ENCODE results near the gene FBXW7. TPM values are rescaled to one million over a fixed set of nuclear protein-coding genes. Genes with fewer than 3 reads are reported as not detected.

Gene FBXW7
- polyA plus RNA-seq, 1 donor from 2014 or later, result 55.7 TPM

DNA sequence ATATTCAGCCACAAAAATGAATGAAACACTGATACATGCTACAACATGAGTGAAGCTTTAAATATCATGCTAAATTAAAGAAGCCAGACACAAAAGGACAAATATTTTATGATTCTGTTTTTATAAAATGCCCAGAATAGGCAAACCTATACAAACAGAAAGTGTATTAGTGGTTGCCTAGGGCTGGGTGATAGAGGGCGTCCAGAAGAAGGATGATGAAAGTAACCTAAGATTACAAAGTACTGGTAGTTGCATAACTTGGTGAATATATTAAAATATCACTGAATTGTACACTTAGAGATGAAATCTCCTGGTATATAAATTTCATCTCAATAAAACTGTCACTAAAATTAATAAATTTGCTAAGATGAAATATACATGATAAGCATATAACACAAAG is 67.5 kb downstream of the FBXW7 start:
- Histone ChIP-seq H3K27me3 (ENCODE audit: insufficient read depth, low read depth, low read length) (no peaks in the 10 kb centered on the region), H2AFZ (ENCODE audit: low read depth, low read length) (no peak overlapping the region), H3K79me2 (replicated peaks; ENCODE audit: insufficient read depth, low read length) (no peaks in the 10 kb centered on the region), H4K20me1 (ENCODE audit: insufficient read depth) (no peaks in the 10 kb centered on the region), H3F3A (ENCODE audit: insufficient read depth, low read length, poor library complexity, severe bottlenecking) (no peaks in the 10 kb centered on the region), H3K9me2 (ENCODE audit: insufficient read depth, low read length) (no peaks in the 10 kb centered on the region), H3K4me2 (ENCODE audit: low read length) (no peak overlapping the region), H3K9me3 (ENCODE audit: low read length) (no peaks in the 10 kb centered on the region), H3K36me3 (ENCODE audit: insufficient read depth, low read length) (no peaks in the 10 kb centered on the region), H3K27ac (ENCODE audit: low read length) (no peak overlapping the region), H3K4me3 (ENCODE audit: low read length) (no peak overlapping the region), H3K9ac (ENCODE audit: low read length) (no peak overlapping the region)
- TF ChIP-seq MXI1 (conservative IDR thresholded peaks at IDR 0.05; ENCODE audit: poor library complexity, severe bottlenecking) (no peak), POLR2AphosphoS5 (IDR thresholded peaks at IDR 0.05) (no peak), EZH2 (IDR thresholded peaks at IDR 0.05; ENCODE audit: borderline replicate concordance, insufficient read depth, low read length, poor library complexity, severe bottlenecking) (no peak), SMC3 (conservative IDR thresholded peaks at IDR 0.05; ENCODE audit: poor library complexity) (no peak), RAD21 (conservative IDR thresholded peaks at IDR 0.05) (no peak), TAF1 (IDR thresholded peaks at IDR 0.05; ENCODE audit: low read depth) (no peak), EP300 (conservative IDR thresholded peaks at IDR 0.05; ENCODE audit: poor library complexity, severe bottlenecking) (no peak)
- TF ChIP-seq, protein P1, sequence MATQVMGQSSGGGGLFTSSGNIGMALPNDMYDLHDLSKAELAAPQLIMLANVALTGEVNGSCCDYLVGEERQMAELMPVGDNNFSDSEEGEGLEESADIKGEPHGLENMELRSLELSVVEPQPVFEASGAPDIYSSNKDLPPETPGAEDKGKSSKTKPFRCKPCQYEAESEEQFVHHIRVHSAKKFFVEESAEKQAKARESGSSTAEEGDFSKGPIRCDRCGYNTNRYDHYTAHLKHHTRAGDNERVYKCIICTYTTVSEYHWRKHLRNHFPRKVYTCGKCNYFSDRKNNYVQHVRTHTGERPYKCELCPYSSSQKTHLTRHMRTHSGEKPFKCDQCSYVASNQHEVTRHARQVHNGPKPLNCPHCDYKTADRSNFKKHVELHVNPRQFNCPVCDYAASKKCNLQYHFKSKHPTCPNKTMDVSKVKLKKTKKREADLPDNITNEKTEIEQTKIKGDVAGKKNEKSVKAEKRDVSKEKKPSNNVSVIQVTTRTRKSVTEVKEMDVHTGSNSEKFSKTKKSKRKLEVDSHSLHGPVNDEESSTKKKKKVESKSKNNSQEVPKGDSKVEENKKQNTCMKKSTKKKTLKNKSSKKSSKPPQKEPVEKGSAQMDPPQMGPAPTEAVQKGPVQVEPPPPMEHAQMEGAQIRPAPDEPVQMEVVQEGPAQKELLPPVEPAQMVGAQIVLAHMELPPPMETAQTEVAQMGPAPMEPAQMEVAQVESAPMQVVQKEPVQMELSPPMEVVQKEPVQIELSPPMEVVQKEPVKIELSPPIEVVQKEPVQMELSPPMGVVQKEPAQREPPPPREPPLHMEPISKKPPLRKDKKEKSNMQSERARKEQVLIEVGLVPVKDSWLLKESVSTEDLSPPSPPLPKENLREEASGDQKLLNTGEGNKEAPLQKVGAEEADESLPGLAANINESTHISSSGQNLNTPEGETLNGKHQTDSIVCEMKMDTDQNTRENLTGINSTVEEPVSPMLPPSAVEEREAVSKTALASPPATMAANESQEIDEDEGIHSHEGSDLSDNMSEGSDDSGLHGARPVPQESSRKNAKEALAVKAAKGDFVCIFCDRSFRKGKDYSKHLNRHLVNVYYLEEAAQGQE (IDR thresholded peaks at IDR 0.05; ENCODE audit: borderline replicate concordance), result no peak
- TF ChIP-seq, protein P2, sequence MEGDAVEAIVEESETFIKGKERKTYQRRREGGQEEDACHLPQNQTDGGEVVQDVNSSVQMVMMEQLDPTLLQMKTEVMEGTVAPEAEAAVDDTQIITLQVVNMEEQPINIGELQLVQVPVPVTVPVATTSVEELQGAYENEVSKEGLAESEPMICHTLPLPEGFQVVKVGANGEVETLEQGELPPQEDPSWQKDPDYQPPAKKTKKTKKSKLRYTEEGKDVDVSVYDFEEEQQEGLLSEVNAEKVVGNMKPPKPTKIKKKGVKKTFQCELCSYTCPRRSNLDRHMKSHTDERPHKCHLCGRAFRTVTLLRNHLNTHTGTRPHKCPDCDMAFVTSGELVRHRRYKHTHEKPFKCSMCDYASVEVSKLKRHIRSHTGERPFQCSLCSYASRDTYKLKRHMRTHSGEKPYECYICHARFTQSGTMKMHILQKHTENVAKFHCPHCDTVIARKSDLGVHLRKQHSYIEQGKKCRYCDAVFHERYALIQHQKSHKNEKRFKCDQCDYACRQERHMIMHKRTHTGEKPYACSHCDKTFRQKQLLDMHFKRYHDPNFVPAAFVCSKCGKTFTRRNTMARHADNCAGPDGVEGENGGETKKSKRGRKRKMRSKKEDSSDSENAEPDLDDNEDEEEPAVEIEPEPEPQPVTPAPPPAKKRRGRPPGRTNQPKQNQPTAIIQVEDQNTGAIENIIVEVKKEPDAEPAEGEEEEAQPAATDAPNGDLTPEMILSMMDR (IDR thresholded peaks at IDR 0.05; ENCODE audit: poor library complexity, severe bottlenecking), result no peak

DNA sequence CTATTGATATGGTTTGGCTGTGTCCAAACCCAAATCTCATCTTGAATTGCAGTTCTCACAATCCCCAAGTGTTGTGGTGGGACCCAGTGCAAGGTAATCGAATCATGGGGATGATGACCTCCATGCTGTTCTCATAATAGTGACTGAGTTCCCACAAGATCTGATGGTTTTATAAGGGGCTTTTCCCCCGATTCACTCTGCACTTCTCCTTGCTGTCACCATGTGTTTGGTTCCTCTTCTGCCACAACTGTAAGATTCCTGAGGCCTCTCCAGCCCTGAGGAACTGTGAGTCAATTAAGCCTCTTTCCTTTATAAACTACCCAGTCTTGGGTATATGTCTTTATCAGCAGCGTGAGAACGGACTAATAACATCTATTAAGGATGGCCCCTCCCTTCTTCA is 68.8 kb downstream of the FBXW7 start:
- no peaks in the 10 kb centered on the region for H3K36me3 ChIP-seq (ENCODE audit: insufficient read depth, low read length)
- TF ChIP-seq RAD21 (conservative IDR thresholded peaks at IDR 0.05) (no peak), MXI1 (conservative IDR thresholded peaks at IDR 0.05; ENCODE audit: poor library complexity, severe bottlenecking) (no peak), SMC3 (conservative IDR thresholded peaks at IDR 0.05; ENCODE audit: poor library complexity) (no peak), EP300 (conservative IDR thresholded peaks at IDR 0.05; ENCODE audit: poor library complexity, severe bottlenecking) (no peak), TAF1 (IDR thresholded peaks at IDR 0.05; ENCODE audit: low read depth) (no peak), POLR2AphosphoS5 (IDR thresholded peaks at IDR 0.05) (no peak), EZH2 (IDR thresholded peaks at IDR 0.05; ENCODE audit: borderline replicate concordance, insufficient read depth, low read length, poor library complexity, severe bottlenecking) (no peak)
- TF ChIP-seq, protein P1 (IDR thresholded peaks at IDR 0.05; ENCODE audit: borderline replicate concordance), result no peak
- TF ChIP-seq, protein P2 (IDR thresholded peaks at IDR 0.05; ENCODE audit: poor library complexity, severe bottlenecking), result no peak
- H4K20me1 ChIP-seq (ENCODE audit: insufficient read depth), result no peaks in the 10 kb centered on the region
- H3K79me2 ChIP-seq (replicated peaks; ENCODE audit: insufficient read depth, low read length), result no peaks in the 10 kb centered on the region
- H3K9ac ChIP-seq (ENCODE audit: low read length), result no peak overlapping the region
- no peak overlapping the region for H3K4me3 ChIP-seq (ENCODE audit: low read length)
- no peaks in the 10 kb centered on the region for H3K9me3 ChIP-seq (ENCODE audit: low read length)
- no peaks in the 10 kb centered on the region for H3K27me3 ChIP-seq (ENCODE audit: insufficient read depth, low read depth, low read length)
- no peaks in the 10 kb centered on the region for H3K9me2 ChIP-seq (ENCODE audit: insufficient read depth, low read length)
- no peak overlapping the region for H3K4me2 ChIP-seq (ENCODE audit: low read length)
- no peaks in the 10 kb centered on the region for H3F3A ChIP-seq (ENCODE audit: insufficient read depth, low read length, poor library complexity, severe bottlenecking)
- no peak overlapping the region for H2AFZ ChIP-seq (ENCODE audit: low read depth, low read length)
- peak overlapping the region; percentile 13 for H3K27ac ChIP-seq (ENCODE audit: low read length)

Data from neural cell (in vitro differentiated cells).